A673 (cell line): ENCODE results near the gene HBE1. TPM values are rescaled to one million over a fixed set of nuclear protein-coding genes. Genes with fewer than 3 reads are reported as not detected.

Source experiments
- BruUV-seq: library from RNA; stranded (reverse); fragments of 400-500 nt; replicated peaks from 2 replicates; lab custom pipeline; 2021; lab: Mats Ljungman, UMichigan
- CTCF ChIA-PET: fragments of 300-600 bp; sonication (Branson Sonifier 250); formaldehyde crosslinking; loops from one replicate; lab custom pipeline; 2022; ENCODE audit warnings: antibody characterized with exemption; lab: Charles Lee
- POLR2A ChIA-PET: fragments of 300-600 bp; sonication (Branson Sonifier 250); formaldehyde crosslinking; loops from one replicate; lab custom pipeline; 2022; ENCODE audit warnings: antibody characterized with exemption; ENCODE audit not compliant: low non-redundant PET; lab: Charles Lee
- DNase-seq: peaks from one replicate; pipeline ENCODE4 v3.0.0-alpha.2; 2015; ENCODE audit warnings: low spot score
- H3K27ac ChIP-seq: fragments of 200-600 bp; sonication (generic); 2 replicates; pipeline ENCODE4 v1.5.1; 2016; ENCODE audit warnings: mixed run types, low read depth, mild to moderate bottlenecking, mixed read lengths, antibody characterized with exemption, low read length; ENCODE audit not compliant: poor library complexity, severe bottlenecking
- H3K27me3 ChIP-seq: fragments of 200-600 bp; sonication (generic); replicated peaks from 2 replicates; pipeline ENCODE4 v1.6.1; 2017; ENCODE audit warnings: mixed run types, low read depth, mild to moderate bottlenecking, mixed read lengths, antibody characterized with exemption, low read length; ENCODE audit not compliant: insufficient read depth, poor library complexity
- H3K36me3 ChIP-seq: fragments of 200-600 bp; sonication (generic); 2 replicates; pipeline ENCODE4 v1.6.1; 2016; ENCODE audit warnings: mixed run types, mild to moderate bottlenecking, mixed read lengths, antibody characterized with exemption, low read length; ENCODE audit not compliant: insufficient read depth, poor library complexity, severe bottlenecking
- H3K4me1 ChIP-seq: fragments of 200-600 bp; sonication (generic); 2 replicates; pipeline ENCODE4 v1.6.1; 2017; ENCODE audit warnings: mixed run types, mild to moderate bottlenecking, mixed read lengths, antibody characterized with exemption, low read length; ENCODE audit not compliant: insufficient read depth, poor library complexity, severe bottlenecking
- H3K4me3 ChIP-seq: fragments of 200-600 bp; sonication (generic); 2 replicates; pipeline ENCODE4 v1.5.1; 2016; ENCODE audit warnings: low read depth, mixed run types, mild to moderate bottlenecking, mixed read lengths, low read length; ENCODE audit not compliant: poor library complexity, severe bottlenecking
- H3K9me3 ChIP-seq: fragments of 200-600 bp; sonication (generic); 2 replicates; pipeline ENCODE4 v1.6.1; 2016; ENCODE audit warnings: mixed run types, low read depth, mild to moderate bottlenecking, mixed read lengths, antibody characterized with exemption, low read length; ENCODE audit not compliant: poor library complexity, severe bottlenecking
- EZH2 ChIP-seq: fragments of 200-600 bp; sonication (generic); IDR thresholded peaks from 2 replicates; pipeline ENCODE4 v1.6.1; 2017; ENCODE audit warnings: borderline replicate concordance, low read depth, mild to moderate bottlenecking, mixed read lengths, antibody characterized with exemption, low read length; ENCODE audit not compliant: poor library complexity, severe bottlenecking
- intact Hi-C: fragments of 100-400 bp; cut with micrococcal nuclease; formaldehyde crosslinking; loops from one replicate; pipeline ENCODE4 v1.10.0; 2022; ENCODE audit not compliant: unreplicated experiment
- total RNA-seq: library from RNA; stranded (reverse); gene quantifications from 2 replicates; pipeline ENCODE4 v1.2.3, GENCODE V29; 2021
- TF ChIP-seq, protein P1 (sequence below): fragments of 300-800, 200-600 bp; sonication (generic); conservative IDR thresholded peaks from 2 replicates; pipeline ENCODE4 v1.5.1; 2017; ENCODE audit warnings: low read depth, mild to moderate bottlenecking, antibody characterized with exemption, low read length, moderate library complexity, mixed read lengths

HBE1 gene
- total RNA-seq, 1 experiment from 2014 or later = not detected

DNA sequence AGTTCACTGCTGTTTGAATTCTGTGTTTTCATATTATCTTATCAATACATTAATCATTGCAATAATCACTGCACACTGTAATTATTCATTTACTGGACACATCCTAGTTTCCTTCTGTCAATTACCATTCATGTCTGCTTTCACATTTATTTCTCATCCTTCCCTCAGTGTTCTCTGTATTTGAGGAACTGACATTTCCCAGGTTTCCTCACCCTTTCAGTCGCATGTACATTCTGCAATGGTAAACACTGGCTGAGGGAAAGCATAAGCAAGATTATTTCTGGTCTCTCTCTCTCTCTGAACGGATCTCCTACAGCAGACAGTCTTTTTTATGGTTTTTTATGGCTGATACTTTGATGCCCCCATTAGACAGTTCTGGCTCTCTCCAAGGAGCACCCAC is 31.3 kb downstream of the HBE1 start:
- Histone ChIP-seq H3K27ac (no peak overlapping the region), H3K9me3 (no peaks in the 10 kb centered on the region), H3K4me3 (no peak overlapping the region), H3K4me1 (no peaks in the 10 kb centered on the region), H3K27me3 (no peaks in the 10 kb centered on the region), H3K36me3 (no peaks in the 10 kb centered on the region)
- ChIA-PET POLR2A (no interaction called here), CTCF (no interaction called here)
- BruUV-seq = no TSS peak
- TF ChIP-seq, protein P1, sequence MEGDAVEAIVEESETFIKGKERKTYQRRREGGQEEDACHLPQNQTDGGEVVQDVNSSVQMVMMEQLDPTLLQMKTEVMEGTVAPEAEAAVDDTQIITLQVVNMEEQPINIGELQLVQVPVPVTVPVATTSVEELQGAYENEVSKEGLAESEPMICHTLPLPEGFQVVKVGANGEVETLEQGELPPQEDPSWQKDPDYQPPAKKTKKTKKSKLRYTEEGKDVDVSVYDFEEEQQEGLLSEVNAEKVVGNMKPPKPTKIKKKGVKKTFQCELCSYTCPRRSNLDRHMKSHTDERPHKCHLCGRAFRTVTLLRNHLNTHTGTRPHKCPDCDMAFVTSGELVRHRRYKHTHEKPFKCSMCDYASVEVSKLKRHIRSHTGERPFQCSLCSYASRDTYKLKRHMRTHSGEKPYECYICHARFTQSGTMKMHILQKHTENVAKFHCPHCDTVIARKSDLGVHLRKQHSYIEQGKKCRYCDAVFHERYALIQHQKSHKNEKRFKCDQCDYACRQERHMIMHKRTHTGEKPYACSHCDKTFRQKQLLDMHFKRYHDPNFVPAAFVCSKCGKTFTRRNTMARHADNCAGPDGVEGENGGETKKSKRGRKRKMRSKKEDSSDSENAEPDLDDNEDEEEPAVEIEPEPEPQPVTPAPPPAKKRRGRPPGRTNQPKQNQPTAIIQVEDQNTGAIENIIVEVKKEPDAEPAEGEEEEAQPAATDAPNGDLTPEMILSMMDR = no peak
- no peak for TF ChIP-seq EZH2
- intact Hi-C loops = no loop called here
- no peak for DNase-seq

DNA sequence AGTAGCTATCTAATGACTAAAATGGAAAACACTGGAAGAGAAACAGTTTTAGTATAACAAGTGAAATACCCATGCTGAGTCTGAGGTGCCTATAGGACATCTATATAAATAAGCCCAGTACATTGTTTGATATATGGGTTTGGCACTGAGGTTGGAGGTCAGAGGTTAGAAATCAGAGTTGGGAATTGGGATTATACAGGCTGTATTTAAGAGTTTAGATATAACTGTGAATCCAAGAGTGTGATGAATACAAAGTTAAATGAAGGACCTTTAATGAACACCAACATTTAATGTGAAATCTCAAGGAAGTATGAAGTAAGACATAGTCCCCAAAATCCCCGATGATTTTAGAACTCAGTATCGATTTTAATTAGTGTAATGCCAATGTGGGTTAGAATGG is 32.3 kb downstream of the HBE1 start:
- Histone ChIP-seq H3K27me3 (no peaks in the 10 kb centered on the region), H3K4me3 (no peak overlapping the region), H3K36me3 (no peaks in the 10 kb centered on the region), H3K4me1 (no peaks in the 10 kb centered on the region), H3K27ac (no peak overlapping the region), H3K9me3 (no peaks in the 10 kb centered on the region)
- no TSS peak for BruUV-seq
- intact Hi-C loops = no loop called here
- DNase-seq = no peak
- ChIA-PET POLR2A (no interaction called here), CTCF (no interaction called here)
- TF ChIP-seq EZH2 = no peak
- TF ChIP-seq, protein P1 = no peak

DNA sequence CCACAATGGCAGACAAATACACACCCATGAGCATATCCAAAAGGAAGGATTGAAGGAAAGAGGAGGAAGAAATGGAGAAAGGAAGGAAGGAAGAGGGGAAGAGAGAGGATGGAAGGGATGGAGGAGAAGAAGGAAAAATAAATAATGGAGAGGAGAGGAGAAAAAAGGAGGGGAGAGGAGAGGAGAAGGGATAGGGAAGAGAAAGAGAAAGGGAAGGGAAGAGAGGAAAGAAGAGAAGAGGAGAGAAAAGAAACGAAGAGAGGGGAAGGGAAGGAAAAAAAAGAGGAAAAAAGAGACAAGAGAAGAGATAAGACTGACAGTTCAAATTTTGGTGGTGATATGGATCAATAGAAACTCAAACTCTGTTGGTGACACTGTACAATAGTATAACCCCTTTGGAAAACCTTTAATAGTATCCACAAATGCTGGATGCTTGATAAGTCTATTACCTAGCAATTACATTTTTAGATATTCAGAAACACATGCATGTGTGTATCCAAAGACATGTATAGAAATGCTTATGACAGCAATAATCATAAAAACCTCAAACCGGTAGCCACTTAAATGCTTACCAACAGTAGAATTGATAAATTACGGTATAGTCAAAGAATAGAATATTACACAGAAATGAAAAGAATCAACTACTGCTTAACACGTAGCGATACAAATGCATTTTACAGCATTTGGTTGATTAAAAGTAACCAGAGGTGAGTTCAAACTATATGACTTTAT is 34.2 kb downstream of the HBE1 start:
- CTCF ChIA-PET = no interaction called here
- Histone ChIP-seq H3K4me3 (no peak overlapping the region), H3K27me3 (no peaks in the 10 kb centered on the region), H3K36me3 (no peaks in the 10 kb centered on the region), H3K27ac (no peak overlapping the region), H3K9me3 (no peaks in the 10 kb centered on the region), H3K4me1 (no peaks in the 10 kb centered on the region)
- DNase-seq = no peak
- POLR2A ChIA-PET = no interaction called here
- no TSS peak for BruUV-seq
- intact Hi-C loops = no loop called here
- TF ChIP-seq, protein P1 = no peak
- no peak for TF ChIP-seq EZH2
